GM12874 (cell line): ENCODE data around the gene LRGUK.

Source experiments
- TF ChIP-seq, protein P1 (sequence below): IDR thresholded peaks from 2 replicates; pipeline ENCODE4 v1.5.1; 2011; ENCODE audit warnings: low read depth, mild to moderate bottlenecking, control low read depth, low read length, moderate library complexity; ENCODE audit not compliant: insufficient read depth

Gene LRGUK

GRCh38 chr7:134128829-134129228 lies 1.7 kb downstream of the LRGUK start:
- TF ChIP-seq, protein P1, sequence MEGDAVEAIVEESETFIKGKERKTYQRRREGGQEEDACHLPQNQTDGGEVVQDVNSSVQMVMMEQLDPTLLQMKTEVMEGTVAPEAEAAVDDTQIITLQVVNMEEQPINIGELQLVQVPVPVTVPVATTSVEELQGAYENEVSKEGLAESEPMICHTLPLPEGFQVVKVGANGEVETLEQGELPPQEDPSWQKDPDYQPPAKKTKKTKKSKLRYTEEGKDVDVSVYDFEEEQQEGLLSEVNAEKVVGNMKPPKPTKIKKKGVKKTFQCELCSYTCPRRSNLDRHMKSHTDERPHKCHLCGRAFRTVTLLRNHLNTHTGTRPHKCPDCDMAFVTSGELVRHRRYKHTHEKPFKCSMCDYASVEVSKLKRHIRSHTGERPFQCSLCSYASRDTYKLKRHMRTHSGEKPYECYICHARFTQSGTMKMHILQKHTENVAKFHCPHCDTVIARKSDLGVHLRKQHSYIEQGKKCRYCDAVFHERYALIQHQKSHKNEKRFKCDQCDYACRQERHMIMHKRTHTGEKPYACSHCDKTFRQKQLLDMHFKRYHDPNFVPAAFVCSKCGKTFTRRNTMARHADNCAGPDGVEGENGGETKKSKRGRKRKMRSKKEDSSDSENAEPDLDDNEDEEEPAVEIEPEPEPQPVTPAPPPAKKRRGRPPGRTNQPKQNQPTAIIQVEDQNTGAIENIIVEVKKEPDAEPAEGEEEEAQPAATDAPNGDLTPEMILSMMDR, result no peak

DNA sequence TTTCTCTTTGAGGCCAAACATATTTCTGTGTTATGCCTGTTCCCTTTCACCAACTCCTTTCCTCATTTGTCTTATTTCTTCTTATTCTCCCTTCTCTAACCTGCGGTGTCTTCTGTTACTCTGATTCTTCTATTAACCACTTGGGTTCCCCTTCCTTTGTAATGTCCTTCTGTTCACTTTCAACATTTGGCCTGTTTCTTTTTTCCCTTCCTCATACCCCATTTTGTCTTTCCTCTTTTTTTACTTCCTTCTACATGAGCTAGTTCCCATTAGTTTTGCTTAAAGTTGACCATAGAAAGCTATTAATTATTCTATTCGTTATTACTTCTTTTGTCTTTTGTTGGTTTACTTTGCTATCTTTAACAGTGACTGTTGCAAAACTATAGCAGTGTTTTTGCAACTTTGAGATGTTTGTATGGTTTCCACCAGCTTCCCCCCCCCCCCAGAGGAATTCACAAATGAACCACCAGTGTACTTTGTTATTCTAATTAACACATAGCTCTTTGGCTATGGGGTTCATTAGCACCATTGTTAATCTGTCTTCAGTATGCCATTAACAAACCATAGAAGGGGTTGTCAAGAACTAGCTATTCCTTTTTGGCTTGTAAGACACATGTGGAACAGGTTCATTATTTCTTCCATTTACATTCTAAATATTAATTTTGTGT lies 2.9 kb downstream of the LRGUK start:
- TF ChIP-seq, protein P1, result no peak

DNA sequence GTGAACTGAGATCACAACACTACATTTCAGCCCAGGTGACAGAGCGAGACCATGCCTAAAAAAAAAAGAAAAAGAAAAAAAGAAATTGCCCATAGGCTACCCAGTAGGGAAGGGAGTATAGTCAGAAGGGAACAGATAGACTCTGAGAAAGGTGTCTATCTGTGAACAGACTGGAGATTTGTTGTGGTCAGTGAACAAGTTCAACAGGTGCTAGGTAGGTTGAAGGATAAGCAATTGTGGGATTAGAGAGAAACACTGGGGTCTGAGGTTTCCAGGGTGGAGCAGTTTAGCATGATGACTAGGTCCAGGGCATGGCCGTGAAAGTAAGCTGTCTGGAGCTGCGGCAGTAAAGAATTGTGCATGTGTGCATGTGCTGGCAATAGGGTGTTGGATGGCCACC lies 6.9 kb downstream of the LRGUK start:
- TF ChIP-seq, protein P1, result no peak

DNA sequence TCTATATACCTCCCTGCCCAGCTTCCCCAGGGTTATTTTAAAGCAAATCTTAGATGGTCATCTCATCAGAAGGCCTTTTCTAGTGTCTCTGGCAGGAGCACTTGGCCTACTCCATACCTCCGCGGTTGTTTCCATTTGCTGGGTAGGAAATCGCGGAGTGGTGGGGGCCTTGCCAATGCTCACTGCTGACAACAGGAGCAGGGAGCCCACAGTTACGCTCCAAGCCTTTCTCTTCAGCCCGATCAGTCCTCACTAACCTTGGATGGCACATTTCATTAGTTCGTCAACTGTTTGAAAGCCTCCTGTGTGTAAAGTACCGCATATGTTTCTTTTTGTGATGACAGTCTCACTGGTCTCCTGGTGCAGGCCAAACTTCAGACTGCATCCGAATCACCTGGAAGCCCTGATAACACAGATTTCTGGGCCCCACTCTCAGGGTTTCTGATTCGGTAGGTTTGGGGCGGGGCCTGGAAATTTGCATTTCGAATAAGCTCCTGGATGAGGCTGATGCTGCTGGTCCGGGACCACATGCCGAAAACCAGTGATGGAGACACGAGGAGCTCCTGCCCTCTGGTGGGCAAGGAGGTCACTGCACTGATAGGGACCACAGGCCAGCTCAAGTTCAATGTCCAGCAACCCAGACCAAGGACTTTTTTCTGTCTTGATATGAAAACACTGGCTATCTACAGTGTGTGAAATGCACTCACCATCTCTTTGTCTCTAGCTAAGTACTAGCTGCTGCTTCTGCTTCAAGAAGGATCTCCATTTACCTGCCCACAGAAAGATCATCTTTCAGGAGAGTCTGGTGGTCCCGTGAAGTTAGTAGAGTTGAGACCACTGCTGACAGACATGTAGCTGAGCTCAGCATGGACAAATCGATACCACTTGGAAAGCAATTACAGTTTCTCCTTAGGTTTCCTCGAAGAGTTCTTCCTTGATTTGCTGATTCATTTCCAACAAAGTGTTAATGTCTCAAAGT lies 14.0 kb downstream of the LRGUK start:
- TF ChIP-seq, protein P1, result peak; percentile 91

GRCh38 chr7:134141868-134142264 lies 14.7 kb downstream of the LRGUK start:
- TF ChIP-seq, protein P1, result no peak

- TF ChIP-seq, protein P1, result no peak
Observed at GRCh38 chr7:134153493-134154136, 26.5 kb downstream of the LRGUK start.

GRCh38 chr7:134154581-134155130 lies 27.5 kb downstream of the LRGUK start:
- TF ChIP-seq, protein P1, result no peak
